Ectodermal cell (in vitro differentiated cells): ENCODE measurements around the gene FZR1. TPM values are rescaled to one million over a fixed set of nuclear protein-coding genes. Genes with fewer than 3 reads are reported as not detected.
A peak's percentile ranks its signal among the peaks of the same experiment; 100 is the strongest.

Experiments
- H3K27ac ChIP-seq: 2 replicates; pipeline ENCODE4 v1.7.0; 2013; ENCODE audit warnings: mild to moderate bottlenecking, low read depth, low read length; ENCODE audit not compliant: insufficient read depth, poor library complexity, severe bottlenecking
- H3K27me3 ChIP-seq: 2 replicates; pipeline ENCODE4 v1.7.0; 2013; ENCODE audit warnings: mild to moderate bottlenecking, low read length; ENCODE audit not compliant: insufficient read depth, control insufficient read depth, poor library complexity, severe bottlenecking
- H3K36me3 ChIP-seq: one replicate; pipeline ENCODE4 v1.7.0; 2013; ENCODE audit warnings: low read length; ENCODE audit not compliant: control insufficient read depth, insufficient read depth
- H3K4me1 ChIP-seq: one replicate; pipeline ENCODE4 v1.7.0; 2013; ENCODE audit warnings: low read length; ENCODE audit not compliant: control insufficient read depth, insufficient read depth
- H3K4me3 ChIP-seq: 2 replicates; pipeline ENCODE4 v1.7.0; 2013; ENCODE audit warnings: low read depth, low read length, control low read depth; ENCODE audit not compliant: insufficient read depth
- H3K9me3 ChIP-seq: 2 replicates; pipeline ENCODE4 v1.7.0; 2013; ENCODE audit warnings: mild to moderate bottlenecking, low read length, moderate library complexity; ENCODE audit not compliant: control insufficient read depth
- WGBS, 2 experiments: methylation state at CpG; one replicate each; pipeline ENCODE4 v1.1.7; 2013; ENCODE audit warnings: missing lambda C conversion rate in 2 of 2; 5-methylcytosine and 5-hydroxymethylcytosine counted together
- polyA plus RNA-seq, 4 experiments: library from polyadenylated mRNA; stranded (reverse); fragments of 50-300 nt; gene quantifications; one replicate each; pipeline ENCODE4 v1.2.3, GENCODE V29; 2013

Gene FZR1
- polyA plus RNA-seq (2013, experiment 1 of 4): 47.9 TPM
- polyA plus RNA-seq (2013, experiment 2 of 4): 51.4 TPM
- polyA plus RNA-seq (2013, experiment 3 of 4): 35.8 TPM
- 33.3 TPM for polyA plus RNA-seq (2013, experiment 4 of 4)

DNA sequence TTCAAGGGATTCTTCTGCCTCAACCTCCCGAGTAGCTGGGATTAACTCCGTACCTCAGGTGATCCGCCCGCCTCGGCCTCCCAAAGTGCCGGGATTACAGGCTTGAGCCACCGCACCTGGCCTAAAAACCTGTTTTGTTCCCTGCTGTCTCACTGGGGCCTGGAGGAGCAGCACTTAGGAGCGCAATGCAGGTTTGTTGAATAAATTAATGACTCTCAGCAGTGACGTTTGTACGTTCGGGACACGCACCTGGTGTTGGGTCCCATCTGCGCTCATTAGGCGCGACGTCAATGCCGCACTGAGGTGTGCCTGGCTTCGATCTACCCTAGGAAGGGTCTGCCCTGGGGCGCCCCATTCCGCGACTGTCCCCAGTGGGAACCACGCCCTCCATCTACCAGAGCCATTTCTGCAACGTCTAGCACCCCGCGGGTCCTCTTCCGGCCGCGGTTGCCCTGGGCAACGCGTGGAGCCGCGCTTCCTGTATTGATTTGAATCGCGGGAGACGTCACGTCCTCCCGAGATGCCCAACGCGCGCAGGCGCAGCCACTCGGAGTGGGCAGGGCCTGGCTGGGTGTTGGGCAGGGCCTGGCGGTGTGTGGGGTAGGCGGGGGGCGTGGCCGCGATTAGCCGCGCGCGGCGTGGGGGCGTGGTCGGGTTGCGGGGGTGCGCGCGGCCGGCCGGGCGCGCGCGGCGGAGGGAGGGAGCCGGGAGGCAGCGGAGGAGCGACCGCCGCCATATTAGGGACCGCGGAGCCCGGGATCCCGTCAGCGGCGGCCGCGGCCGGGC lies at the start of gene FZR1:
TSS of gene FZR1 (plus strand) at position 714 of the 786 bp plus-strand sequence. CDS start 16,679 bp downstream, outside the sequence.
- Histone ChIP-seq H3K36me3 (peaks cover 8% of the 10 kb centered on the region), H3K9me3 (no peaks in the 10 kb centered on the region), H3K27me3 (no peaks in the 10 kb centered on the region), H3K4me3 (peak within 1 kb of the TSS; percentile 89), H3K27ac (peak within 1 kb of the TSS; percentile 46), H3K4me1 (no peaks in the 10 kb centered on the region)
- 8% methylated on average over 79 of the region's 79 CpGs for WGBS, 2 experiments

DNA sequence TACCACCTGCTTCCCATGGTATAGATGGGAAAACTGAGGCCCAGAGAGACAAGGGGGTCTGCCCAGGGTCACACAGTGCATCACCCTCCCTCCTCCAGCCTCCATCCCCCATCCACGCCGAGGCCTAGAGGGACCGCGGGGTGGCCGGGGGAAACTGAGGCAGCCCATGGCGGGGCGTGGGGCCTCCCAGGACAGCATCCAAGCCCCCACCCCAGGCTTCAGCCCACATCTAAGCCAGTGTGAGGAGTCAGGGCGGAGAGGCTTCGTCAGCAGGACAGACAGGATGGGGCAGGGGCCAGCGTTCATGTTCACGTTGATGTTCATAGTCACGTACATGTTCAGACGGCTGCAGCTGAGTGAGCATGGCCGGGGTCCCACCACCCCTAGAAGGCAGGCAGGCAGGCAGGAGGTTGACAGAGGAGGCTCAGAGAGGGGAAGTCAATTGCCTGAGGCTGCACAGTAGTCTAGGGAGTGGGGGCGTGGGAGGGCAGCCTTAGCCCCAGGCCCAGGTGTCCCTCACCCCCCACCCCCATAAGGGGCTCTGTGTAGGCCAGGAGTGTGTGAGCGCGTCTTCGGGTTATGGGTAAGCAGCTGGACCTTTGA lies 49.1 kb upstream of the FZR1 start:
- Histone ChIP-seq H3K36me3 (no peaks in the 10 kb centered on the region), H3K4me1 (peaks cover 28% of the 10 kb centered on the region), H3K27ac (no peak overlapping the region), H3K4me3 (no peak overlapping the region), H3K9me3 (no peaks in the 10 kb centered on the region), H3K27me3 (peaks cover 64% of the 10 kb centered on the region)
- WGBS, 2 experiments: 82 to 83% methylated on average over 18 of the region's 18 CpGs

DNA sequence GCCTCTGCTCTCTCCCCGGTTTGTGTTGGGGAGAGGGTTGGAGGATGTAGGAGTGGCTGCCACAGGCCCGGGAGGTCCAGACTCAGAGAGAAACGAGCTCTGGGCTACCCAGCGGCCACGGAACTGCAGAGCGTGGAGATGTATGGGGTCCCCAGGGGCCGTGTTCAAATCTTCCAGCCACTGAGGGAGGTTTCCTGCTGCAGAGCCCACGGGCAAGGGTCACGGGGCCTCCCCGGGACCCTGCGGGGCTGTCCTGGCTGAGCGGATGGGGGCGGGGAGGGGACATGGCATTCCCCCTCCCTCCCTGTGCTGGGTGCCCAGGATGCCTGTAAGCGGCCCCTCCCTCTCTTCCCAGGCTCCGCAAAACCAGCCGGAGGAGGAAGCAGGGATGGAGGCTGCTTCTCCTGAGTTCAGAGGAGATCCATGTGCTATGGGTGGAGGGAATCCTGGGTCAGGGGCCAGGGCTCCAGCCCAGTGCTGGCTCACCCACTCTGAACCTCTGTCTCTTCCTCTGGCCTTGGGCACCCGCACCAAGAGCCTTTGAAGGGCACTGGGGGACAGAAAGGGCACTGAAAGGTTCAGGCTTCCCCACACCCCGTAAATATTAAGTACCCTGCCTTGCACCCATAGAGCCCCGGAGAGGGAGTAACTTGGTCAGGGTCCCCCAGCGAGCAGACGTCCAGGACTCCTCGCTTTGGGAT lies 48.4 kb upstream of the FZR1 start:
- H3K36me3 ChIP-seq: no peaks in the 10 kb centered on the region
- peaks cover 28% of the 10 kb centered on the region for H3K4me1 ChIP-seq
- no peaks in the 10 kb centered on the region for H3K9me3 ChIP-seq
- peaks cover 70% of the 10 kb centered on the region for H3K27me3 ChIP-seq
- H3K4me3 ChIP-seq: no peak overlapping the region
- no peak overlapping the region for H3K27ac ChIP-seq
- WGBS, 2 experiments: 15 to 16% methylated on average over 20 to 21 of the region's 22 CpGs

DNA sequence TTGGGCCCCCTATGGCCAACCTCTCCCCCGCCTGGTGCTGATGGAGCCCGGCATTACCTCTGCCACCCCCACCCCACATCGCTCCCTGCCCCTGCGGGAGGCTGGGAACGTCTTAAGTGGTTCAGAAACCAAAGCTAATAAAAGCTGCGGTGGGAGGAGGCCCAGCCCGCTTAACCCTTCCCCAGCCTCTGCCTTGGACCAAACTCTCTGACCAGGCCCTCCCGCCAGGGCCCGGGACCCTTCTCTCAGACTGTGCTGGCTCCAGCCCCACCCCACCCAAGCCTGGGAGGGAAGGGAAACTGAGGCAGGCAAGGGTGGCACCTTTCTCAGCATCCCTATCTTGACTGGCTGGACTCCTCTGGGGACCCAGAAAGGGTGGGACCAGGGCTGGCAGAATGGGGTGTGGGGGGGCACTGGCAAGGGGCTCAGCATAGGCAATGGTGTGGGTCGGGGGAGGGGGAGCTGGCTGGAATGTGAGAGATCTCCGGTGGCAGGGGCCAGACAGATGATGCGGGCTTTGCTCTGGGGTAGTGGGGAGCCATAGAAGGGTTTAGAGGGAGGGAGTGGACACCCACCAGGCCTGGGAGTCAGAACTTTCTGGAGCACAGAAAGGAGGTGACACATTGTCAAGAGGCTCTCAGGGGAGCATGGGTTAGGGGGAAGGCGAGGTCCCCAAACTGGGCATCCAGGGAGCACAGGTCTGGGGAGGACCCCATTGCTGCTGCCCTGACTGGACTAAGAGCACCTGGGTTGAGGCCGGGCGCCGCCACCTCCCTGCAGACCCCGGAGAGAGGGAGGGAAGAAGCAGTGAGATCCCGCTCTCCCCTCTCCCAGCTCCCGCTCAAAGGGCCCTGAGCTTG lies 47.7 kb upstream of the FZR1 start:
- H3K4me1 ChIP-seq: peaks cover 32% of the 10 kb centered on the region
- H3K27me3 ChIP-seq: peaks cover 78% of the 10 kb centered on the region
- no peak overlapping the region for H3K4me3 ChIP-seq
- no peak overlapping the region for H3K27ac ChIP-seq
- H3K9me3 ChIP-seq: no peaks in the 10 kb centered on the region
- H3K36me3 ChIP-seq: no peaks in the 10 kb centered on the region
- WGBS, 2 experiments: 16% methylated on average over 19 of the region's 19 CpGs

DNA sequence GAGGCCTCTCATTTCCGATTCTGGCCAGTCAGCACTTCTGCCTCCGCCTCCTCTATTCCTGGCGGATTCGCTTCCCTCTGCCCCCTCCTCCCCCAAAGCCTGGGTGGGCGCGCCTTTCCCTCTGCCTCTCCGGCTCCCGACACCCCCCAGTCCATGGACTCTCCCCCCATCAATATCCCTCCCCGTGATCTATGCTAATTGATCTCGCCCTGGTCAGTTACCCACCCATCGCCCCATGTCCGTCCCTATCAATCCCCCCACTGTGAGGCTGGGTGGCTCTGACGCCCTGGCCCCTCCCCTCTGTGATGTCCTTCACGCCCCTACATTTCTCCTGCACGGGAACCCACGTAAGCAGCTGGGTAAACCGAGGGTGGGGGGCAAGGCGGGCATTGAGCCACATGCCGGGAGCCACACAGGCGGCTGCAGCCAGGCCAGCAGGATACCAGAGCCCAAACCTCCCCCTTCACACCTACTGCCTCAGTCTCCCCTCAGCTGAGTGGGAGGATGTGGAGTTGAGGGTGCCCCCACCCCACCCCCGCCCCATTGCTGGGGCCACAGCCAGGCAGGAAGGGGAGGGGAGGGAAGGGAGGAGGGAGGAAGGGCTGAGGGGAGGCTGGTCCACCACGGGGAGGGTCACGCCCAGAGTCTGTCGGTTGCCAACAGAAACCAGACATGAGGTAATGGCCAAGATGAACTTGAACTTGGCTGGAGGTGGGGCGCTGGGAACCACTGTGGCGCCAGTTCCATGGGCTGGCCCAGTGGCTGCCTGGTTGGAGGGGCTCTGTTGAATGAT lies 46.8 kb upstream of the FZR1 start:
- no peak overlapping the region for H3K27ac ChIP-seq
- 8 to 11% methylated on average over 26 of the region's 26 CpGs for WGBS, 2 experiments
- no peak overlapping the region for H3K4me3 ChIP-seq
- peaks cover 38% of the 10 kb centered on the region for H3K4me1 ChIP-seq
- H3K9me3 ChIP-seq: no peaks in the 10 kb centered on the region
- H3K27me3 ChIP-seq: peaks cover 87% of the 10 kb centered on the region
- H3K36me3 ChIP-seq: no peaks in the 10 kb centered on the region

DNA sequence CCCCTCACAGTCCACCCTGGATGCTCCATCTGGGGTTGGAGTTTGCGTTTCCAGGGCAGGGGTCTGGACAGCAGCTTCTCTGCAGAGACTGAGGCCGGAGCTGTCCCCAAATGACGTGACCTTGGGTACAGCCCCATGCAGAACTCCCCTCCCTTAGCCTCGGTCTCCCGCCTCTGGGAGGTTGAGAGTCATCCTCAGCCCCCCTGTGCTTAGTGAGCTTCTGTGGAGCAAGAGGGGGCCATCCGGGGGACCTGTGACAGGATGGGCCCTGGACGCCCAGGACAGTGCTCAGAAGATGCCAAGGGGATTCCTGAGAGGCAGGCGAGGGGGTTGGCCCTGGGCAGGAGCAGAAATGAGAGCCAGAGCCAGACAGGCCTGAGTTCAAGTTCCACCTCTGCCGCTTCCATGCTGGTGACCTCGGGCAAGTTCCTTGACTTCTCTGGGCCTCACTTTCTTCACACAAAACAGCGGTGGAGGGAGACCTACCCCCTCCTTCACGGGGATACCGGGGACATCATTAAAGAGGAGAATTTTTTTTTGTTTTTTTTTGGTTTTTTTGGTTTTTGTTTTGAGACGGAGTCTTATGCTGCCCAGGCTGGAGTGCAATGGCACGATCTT lies 46.0 kb upstream of the FZR1 start:
- H3K27ac ChIP-seq: no peak overlapping the region
- H3K27me3 ChIP-seq: peaks cover 94% of the 10 kb centered on the region
- H3K4me1 ChIP-seq: peaks cover 38% of the 10 kb centered on the region
- 76 to 77% methylated on average over 15 of the region's 15 CpGs for WGBS, 2 experiments
- H3K36me3 ChIP-seq: no peaks in the 10 kb centered on the region
- H3K9me3 ChIP-seq: no peaks in the 10 kb centered on the region
- no peak overlapping the region for H3K4me3 ChIP-seq

DNA sequence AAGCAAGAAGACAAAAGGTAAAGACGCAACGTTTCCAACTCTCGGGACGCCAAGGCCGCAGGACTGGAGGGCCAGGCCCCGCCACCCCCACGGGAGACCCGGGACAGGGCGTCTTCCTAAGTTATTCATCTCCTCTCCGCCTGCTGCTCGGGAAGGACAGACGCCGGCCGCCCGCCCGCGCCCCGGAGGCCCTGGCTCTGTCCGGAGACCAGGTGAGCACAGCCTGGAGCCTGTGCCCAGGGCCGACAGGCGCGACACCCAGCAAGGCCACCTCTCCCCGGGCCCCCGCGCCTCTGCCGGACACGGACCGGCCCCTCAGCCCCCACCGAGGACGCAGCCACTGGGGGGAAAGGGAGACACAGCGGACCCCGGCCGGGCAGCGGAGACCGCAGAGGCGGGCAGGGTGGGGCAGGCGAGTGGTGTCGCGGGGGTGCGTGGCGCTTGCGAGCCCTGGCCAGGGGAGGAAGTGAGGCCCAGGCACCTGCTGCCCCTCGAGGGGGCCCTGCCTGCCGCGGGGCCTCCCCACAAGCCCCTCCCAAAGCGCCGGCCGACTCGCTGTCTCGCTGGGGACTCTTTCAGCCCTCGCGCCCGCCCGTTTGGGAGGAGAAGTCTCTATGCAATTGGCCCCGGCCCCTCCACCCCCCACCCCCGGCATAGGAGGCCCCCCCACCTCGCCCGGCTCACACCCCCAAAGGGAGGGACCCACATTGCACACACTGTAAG lies 43.0 kb upstream of the FZR1 start:
- H3K9me3 ChIP-seq: peaks cover 2% of the 10 kb centered on the region
- 4% methylated on average over 54 to 57 of the region's 58 CpGs for WGBS, 2 experiments
- no peaks in the 10 kb centered on the region for H3K36me3 ChIP-seq
- H3K4me1 ChIP-seq: peaks cover 25% of the 10 kb centered on the region
- peak overlapping the region; percentile 6 for H3K4me3 ChIP-seq
- H3K27me3 ChIP-seq: peaks cover 87% of the 10 kb centered on the region
- no peak overlapping the region for H3K27ac ChIP-seq

DNA sequence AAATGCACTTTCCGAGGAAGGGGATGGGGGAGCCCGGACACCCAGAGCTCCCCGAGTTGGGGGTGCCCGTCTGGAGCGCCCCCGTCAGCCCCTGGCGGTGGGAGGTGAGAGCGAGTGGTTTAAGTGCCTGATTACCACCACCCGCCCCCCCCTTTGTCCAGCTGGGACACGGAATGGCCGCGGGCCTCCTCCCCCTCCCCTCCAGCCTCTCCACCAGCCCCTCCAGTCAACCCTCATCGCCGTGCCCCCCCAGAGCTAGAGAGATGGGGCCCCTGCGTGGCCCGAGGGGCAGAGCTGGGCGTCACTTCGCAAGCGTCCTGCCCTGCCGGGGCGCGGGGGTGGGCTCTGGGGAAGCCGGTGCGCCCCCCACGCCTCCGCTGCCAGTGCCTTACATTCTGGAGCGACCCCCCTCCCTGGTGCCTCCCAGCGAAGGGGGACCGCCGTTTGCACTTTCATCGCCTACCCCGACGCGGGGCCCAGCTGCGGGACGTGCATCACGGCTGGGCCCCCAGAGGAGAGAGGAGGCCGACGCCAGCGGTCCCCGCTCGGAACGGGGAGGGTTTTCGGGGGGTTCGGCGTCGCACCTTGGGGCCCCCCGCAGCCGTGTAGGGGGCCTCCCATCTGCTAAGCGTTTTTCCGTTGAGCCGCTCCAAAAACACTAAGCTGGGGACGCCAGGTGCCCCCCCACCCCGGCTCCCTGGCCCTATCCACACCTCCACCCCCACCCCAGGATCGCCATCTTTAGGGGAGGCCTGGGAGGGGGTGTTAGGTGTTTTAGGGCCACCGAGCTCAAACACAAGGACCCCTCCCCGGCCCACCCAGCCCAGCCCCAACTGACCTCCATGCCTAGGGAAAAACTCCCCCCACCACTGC lies 42.2 kb upstream of the FZR1 start:
- Histone ChIP-seq H3K27ac (no peak overlapping the region), H3K4me1 (peaks cover 17% of the 10 kb centered on the region), H3K27me3 (peaks cover 79% of the 10 kb centered on the region), H3K9me3 (peaks cover 2% of the 10 kb centered on the region), H3K36me3 (no peaks in the 10 kb centered on the region), H3K4me3 (no peak overlapping the region)
- 2% methylated on average over 53 to 54 of the region's 57 CpGs for WGBS, 2 experiments
